Left cardiac atrium (tissue), 4 donors: ENCODE measurements around the gene FAM20A. TPM values are rescaled to one million over a fixed set of nuclear protein-coding genes. Genes with fewer than 3 reads are reported as not detected.

Source experiments
- ATAC-seq, 2 donors: fragments of 200-7000 bp; cut with Tn5 transposase; one replicate each; pipeline ENCODE4 v1.9.1; 2020; ENCODE audit warnings: mild to moderate bottlenecking in 2 of 2, moderate library complexity in 2 of 2
- DNase-seq: peaks from one replicate; pipeline ENCODE4 v3.0.0-alpha.2; 2020
- intact Hi-C, 2 donors: fragments of 100-400 bp; cut with DNase I; formaldehyde crosslinking; loops; one replicate each; pipeline versions ENCODE4 v1.14.1 to v1.15.1; 2022 to 2023
- total RNA-seq, 2 donors: library from RNA; stranded (reverse); fragmentation: NEBNext Ultra II Directional; extraction: Animal tissue kit (Norgen Biotek cat#: 25700); gene quantifications; one replicate each; pipeline ENCODE4 v1.2.1, GENCODE V29; 2021
- donor health status: DM: no; HTN: yes; CAD: no.
- donor health status: DM: no; HTN: yes; CAD: no; lungs with severe emphysema.
- donor health status: DM: yes; HTN: yes; CAD: no.
- donor health status: Dilated cardiomyopathy.

Gene FAM20A
- total RNA-seq, 2 donors from 2014 or later = 7.9 to 9.0 TPM

GRCh38 chr17:68576137-68576536 lies 25.0 kb downstream of the FAM20A start:
- no peak for ATAC-seq
- intact Hi-C loops = no loop called here
- no peak for DNase-seq

- intact Hi-C loops = no loop called here
- ATAC-seq (no peak), DNase-seq (no peak)
These were observed 27.8 kb downstream of the FAM20A start for GRCh38 chr17:68573338-68573737.

DNA sequence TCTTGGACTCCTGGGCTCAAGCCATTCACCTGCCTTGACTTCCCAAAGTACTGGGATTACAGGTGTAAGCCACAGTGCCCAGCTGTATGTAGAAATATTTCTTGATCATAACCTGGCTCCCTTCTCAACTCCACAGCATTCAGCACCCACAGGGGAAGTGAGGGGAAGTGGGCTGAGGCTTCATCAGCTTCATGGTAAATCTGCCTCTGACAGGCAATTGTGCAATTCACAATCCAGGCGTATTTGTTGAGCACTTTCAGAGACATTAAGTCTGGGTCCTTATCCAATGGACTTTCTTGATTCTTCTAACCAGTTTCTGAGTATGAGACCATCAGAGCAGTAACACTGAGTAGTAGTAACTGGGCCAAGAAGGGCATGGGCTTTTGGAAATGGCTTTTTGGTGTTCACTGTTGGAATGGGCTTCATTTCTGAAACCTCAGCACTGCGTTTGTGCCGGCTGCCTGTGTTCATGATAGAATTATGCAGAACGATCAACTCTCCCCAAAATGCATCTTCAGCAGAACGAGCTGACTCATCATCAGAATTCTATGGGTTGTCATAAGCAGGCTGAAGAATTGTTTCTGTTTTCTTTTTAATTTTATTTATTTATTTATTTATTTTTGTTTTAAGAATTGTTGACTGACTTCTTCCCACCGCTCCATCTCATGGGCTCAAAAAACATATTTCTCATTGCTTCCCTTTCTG lies 28.9 kb downstream of the FAM20A start:
- ATAC-seq = no peak
- intact Hi-C loops = no loop called here
- no peak for DNase-seq

GRCh38 chr17:68570526-68570925 lies 30.6 kb downstream of the FAM20A start:
- ATAC-seq = no peak
- DNase-seq = no peak
- intact Hi-C loops = no loop called here

DNA sequence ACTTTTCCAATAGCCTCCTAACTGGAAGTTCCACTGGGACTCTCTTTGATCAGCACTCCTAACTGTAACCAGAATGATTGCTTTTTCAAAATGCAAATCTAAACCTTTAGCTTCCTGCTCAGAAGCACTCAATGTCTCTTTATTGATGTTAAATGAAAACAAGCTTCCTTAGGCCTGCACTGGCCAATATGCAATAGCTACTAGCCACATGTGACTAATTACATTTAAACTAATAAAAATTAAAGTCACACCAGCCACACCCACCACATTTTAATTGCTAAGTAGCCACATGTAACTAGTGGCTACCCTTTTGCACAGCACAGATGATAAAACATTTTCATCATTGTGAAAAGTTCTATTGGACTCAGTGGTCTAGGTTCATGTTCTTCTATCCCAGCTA lies 31.8 kb downstream of the FAM20A start:
- DNase-seq (no peak), ATAC-seq (no peak)
- intact Hi-C loops = no loop called here

DNA sequence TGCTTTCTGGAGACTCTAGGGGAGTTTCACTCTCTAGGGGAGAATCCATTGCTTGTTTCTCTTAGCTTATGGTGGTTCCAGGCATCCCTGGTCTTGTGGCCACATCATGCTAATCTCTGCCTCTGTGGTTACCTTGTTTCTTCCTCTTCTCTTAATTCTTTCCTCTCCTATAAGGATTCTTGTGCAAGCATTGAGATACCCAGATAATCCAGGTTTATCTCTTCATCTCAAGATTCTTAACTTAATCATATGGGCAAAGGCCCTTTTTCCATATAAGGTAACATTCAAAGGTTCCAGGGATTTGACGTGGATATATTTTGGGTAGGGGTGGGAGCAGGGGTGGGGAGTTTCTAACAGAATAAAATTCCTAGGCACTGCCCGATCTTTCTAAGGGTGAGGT lies 32.6 kb downstream of the FAM20A start:
- ATAC-seq = no peak
- intact Hi-C loops = no loop called here
- no peak for DNase-seq

- no peak for DNase-seq
- ATAC-seq = no peak
- intact Hi-C loops = no loop called here
These were observed 33.6 kb downstream of the FAM20A start for GRCh38 chr17:68567581-68567980.

- ATAC-seq = no peak
These were observed 34.1 kb downstream of the FAM20A start for GRCh38 chr17:68567035-68567434.

GRCh38 chr17:68566442-68566738 lies 34.8 kb downstream of the FAM20A start:
- intact Hi-C loops = no loop called here
- DNase-seq (no peak), ATAC-seq (peak in 1 of 2 donors; percentile 27)

More at GRCh38 chr17:68567035-68567434, 34.1 kb downstream of the FAM20A start:
- DNase-seq = no peak
- intact Hi-C loops = no loop called here

DNA sequence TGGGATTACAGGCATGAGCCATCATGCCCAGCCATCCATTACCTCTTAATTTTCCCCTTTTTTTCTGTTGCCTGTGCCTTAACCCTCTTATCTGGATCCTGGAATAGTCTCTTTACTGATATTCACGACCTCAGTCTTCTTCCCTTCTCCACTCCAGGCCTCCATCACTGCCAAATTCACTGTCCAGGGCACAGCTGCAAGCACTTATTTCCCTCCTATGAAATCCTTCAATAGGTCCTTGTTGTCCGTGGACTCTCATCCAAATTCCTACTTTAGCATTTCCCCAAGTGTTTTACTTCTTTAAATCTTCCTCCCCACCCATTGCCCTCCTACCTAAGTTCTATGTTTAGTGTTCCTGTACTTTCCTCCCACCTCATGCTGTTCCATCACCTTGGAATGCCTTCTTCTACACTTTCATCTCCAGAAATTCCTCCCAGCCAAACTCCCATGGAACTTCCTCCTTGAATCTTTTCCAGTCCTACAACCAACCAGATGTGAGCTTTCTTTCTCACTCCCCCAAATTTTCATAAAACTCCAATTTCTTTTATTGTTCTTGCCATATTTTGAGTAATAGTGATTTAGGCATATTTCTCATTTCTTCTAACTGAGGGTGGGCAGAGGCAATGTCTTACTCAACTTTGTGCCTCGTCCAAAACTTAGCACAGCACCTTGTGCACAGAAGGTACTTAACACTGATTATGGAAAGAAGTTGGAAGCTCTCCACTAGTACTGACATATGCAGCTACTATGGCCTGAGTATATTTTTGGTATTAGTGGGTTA lies 35.3 kb downstream of the FAM20A start:
- ATAC-seq = peak in 1 of 2 donors; percentile 27

DNA sequence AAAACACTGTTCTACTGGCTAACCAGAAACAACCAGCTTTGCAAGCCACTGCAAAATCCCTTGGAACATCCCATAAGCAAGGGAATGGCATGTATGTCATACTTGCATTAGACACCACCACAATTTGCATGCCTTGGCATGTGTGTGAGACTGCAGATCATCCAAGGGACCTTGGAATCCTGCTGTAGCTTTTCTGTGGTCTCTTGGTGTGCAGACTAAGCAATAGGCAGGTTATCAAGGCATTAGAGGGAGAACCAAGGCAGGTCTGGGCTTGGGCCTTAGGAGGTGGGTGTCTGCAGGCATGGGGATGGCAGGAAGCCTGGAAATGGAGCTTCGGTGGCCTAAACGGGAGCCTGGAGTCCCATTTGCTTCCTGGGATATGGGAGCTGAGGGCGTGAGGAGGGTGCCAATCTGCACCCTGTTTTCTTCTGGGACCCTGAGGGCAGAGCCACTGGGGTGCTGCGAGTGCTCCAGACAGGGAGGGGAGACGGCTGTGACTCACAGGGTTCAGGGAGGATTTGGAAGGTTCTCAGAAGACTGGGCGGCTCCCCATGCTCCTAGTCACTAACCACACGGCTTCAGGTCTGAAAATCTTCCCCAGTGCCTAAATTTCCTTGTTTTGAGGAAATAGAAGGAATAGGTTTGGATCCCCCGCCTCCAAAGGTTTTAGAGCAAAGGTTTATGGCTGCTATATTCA lies 36.6 kb downstream of the FAM20A start:
- intact Hi-C loops = no loop called here
- no peak for ATAC-seq
- no peak for DNase-seq

More for the DNA sequence above, 35.3 kb downstream of the FAM20A start:
- no peak for DNase-seq
- intact Hi-C loops = no loop called here

DNA sequence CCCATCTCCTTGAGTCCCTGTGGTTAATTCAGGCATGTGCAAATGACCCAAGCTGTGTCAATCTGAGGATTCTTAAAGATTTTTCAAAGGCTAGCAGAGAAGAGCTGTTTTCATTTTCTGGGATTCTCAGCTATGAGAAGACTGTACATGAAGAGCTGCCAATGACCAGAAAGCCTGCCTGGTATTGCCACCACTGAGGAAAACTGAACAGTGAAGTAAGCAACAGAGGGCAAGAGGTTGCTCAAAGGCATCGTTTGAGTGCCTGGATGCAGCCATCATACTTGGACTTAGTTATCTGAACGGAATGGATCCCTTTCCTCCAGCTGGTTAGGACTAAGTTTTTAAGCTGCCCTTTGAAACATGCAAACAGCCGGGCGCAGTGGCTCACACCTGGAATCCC lies 38.4 kb downstream of the FAM20A start:
- no peak for ATAC-seq
- no peak for DNase-seq
- intact Hi-C loops = no loop called here

DNA sequence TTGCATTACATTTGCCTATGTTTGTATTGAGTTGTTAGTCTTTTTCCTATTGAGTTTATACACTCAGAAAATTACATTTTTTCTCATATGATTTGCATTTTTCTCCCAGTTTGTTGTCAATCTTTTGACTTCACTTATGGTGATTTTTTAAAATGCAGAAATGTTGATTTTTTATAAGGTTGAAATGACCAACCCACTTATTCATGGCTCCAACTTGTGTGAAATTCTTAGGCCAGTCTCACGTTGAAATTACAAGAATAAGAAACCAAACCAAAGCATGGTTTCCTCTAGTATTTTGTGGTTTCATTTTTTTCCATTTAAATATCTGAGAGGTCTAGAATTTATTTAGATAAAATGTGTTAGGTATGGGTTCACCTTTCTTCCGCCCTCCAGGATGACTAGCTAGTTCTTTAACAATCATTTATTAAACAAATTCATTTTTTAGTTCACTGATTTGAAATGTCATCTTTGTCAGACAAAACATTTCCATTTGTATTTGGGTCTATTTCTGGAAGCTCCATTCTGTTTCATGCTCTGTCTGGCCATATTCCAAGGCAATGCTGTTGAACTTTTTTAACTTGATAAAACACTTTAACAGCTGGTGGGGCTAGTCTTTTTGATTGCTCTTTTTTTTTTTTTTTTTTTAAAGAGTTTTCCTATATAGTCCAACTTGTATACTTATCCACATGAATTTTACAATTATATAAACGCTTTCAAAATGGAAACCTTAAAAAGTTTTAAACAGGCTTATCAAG lies 40.0 kb downstream of the FAM20A start:
- no peak for DNase-seq
- no peak for ATAC-seq
- intact Hi-C loops = no loop called here

DNA sequence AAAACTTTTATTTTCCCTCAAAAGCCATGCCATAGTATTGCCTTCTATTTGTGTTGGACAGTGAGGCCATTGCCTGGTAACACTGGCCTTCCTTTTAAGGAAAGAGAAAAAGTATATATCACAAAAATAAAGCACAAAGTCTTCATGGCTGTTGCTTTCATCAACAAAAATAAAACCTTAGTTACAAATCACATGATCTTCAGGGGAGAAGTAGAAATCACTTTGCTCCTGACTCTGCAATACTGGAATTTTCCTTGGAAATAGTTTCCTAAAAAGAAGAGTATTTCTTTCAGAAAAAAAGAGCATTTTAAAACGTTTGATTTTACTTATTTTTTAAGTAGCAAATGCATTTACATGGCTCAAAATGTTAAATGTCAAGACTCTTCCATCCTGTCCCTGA lies 41.9 kb downstream of the FAM20A start:
- DNase-seq (no peak), ATAC-seq (no peak)
- intact Hi-C loops = no loop called here

DNA sequence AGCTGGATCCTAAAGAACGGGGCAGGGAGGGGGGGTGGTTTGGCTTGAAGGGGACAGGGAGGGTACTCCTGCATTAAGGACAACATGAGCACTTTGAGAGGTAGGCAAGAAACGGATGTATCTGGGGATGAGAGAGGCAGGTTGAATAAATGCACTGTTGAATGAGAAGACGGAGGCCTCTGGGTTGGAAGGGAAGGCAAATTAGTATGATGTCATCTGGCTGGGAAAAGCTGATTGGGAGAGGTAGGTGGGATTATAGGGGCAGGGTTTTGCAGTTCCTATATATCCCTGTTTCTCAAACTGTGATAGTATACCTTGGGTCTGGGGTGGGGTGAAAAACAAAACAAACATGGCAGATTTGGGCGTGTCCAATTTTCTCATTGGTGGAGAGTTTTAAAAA lies 44.6 kb downstream of the FAM20A start:
- ATAC-seq (no peak), DNase-seq (no peak)
- intact Hi-C loops = no loop called here

- intact Hi-C loops = loop anchor here in 1 of 2 donors (10.0 kb wide), 1 partner anchor 210 kb away; no protein-coding TSS in a partner anchor
- ATAC-seq = no peak
These were observed 56.9 kb downstream of the FAM20A start for GRCh38 chr17:68544111-68544915.

DNA sequence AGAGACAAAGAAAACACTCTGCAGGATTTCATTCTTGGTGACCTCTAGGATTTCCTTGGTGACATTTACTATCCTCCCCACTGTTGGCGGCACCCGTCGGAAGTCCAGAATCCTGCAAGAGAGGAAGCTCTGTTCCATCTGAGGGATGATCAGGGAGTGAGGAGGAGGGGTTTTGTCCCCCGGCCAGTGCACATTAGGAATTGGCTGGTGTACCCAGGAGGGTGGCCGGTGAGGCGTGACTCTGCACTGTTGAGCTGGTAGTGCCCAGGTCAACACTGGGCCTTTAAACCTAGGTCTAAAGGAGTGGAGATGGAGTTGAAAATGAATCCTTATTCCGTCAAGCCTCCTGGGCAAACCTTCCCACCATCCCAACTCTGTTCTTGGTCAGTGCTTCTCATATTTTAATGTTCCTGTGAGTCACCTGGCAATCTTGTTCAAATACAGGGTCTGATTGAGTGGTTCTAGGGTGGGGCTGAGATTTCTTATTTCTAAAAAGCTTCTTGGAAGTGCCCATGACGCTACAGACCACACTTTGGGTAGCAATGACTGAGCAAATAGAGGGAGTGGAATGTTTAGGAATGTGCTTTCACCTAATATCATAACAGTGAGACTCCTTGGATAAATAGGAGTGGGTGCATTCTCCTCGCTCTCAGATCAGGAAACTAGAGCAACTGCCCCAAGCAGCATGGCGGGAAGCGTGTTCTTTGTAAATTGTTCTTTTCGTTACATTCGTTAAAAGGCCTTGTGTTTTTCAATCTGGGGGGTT lies 58.3 kb downstream of the FAM20A start:
- no peak for DNase-seq
- intact Hi-C loops = loop anchor here in 1 of 2 donors (10.0 kb wide), 1 partner anchor 212 kb away; no protein-coding TSS in a partner anchor
- ATAC-seq = no peak

More at GRCh38 chr17:68544111-68544915, 56.9 kb downstream of the FAM20A start:
- DNase-seq = no peak

GRCh38 chr17:68541816-68542215 lies 59.4 kb downstream of the FAM20A start:
- no peak for ATAC-seq
- DNase-seq = no peak
- intact Hi-C loops = loop anchor here in 1 of 2 donors (10.0 kb wide), 1 partner anchor 213 kb away; no protein-coding TSS in a partner anchor
